Upper lobe of right lung (tissue), 1 donor: ENCODE results near the gene ADISSP. TPM values are rescaled to one million over a fixed set of nuclear protein-coding genes. Genes with fewer than 3 reads are reported as not detected.

Source experiments
- ATAC-seq: fragments of 200-7000 bp; cut with Tn5 transposase; one replicate; pipeline ENCODE4 v1.9.1; 2020; ENCODE audit warnings: mild to moderate bottlenecking, moderate library complexity
- DNase-seq: peaks from one replicate; pipeline ENCODE4 v3.0.0-alpha.2; 2020
- H3K27ac ChIP-seq: fragments of 200-600 bp; one replicate; pipeline ENCODE4 v1.8.0; 2022
- H3K27me3 ChIP-seq: fragments of 200-600 bp; one replicate; pipeline ENCODE4 v1.8.0; 2022; ENCODE audit warnings: mild to moderate bottlenecking
- H3K36me3 ChIP-seq: fragments of 200-600 bp; one replicate; pipeline ENCODE4 v1.8.0; 2022
- H3K4me1 ChIP-seq: fragments of 200-600 bp; one replicate; pipeline ENCODE4 v1.8.0; 2022
- H3K4me3 ChIP-seq: fragments of 200-600 bp; one replicate; pipeline ENCODE4 v1.8.0; 2022; ENCODE audit warnings: mild to moderate bottlenecking
- H3K9me3 ChIP-seq: fragments of 200-600 bp; one replicate; pipeline ENCODE4 v1.8.0; 2022
- intact Hi-C: fragments of 100-400 bp; cut with DNase I; formaldehyde crosslinking; loops from one replicate; pipeline ENCODE4 v1.11.0; 2022
- total RNA-seq: library from RNA; stranded (reverse); fragmentation: NEBNext Ultra II Directional; extraction: Animal tissue kit (Norgen Biotek cat#: 25700); gene quantifications from one replicate; pipeline ENCODE4 v1.2.1, GENCODE V29; 2021
- TF ChIP-seq, protein P1 (sequence below): fragments of 200-600 bp; IDR thresholded peaks from one replicate; pipeline ENCODE4 v1.8.0; 2022; ENCODE audit warnings: antibody characterized with exemption
- donor health status: DM: no; HTN: yes; CAD: no; lungs with severe emphysema.

The ADISSP gene
- total RNA-seq, 1 donor from 2014 or later: 23.3 TPM

DNA sequence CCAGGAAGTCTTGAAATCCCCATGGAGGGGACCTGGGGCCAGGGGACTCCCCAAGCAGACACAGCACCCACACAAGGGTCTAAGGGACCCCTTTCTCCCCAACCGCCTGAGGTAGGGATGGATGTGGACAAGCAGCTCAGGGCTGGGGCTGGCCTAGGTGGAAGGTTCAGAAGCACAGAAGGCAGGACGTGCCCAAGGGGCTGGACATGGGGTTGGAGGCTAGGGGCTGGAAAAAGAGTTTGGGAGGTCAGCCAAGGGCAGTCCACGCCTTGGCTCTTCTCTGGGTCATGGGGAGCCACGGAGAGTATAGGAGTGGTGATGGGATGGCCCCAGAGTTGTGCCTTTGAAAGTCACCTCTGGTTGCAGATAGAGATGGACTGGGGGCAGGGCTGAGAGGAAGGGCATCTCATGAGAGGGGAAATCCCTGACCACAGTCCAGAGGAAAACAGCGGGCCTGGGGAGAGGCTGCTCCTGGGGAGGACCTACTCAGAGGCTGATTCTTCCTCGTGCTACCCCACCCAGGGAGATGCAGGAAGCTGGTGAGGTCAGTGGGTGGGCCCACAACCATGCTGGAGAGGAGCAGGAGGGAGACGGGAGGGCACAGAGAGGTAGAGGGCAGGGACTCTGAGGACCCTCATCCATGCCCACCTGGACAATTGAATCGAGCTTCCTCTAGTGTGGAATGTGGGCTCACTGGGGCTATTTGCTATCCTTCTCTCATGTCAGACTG, 37.6 kb downstream of the ADISSP start:
- peak; percentile 28 for ATAC-seq
- Histone ChIP-seq H3K27me3 (peaks cover 8% of the 10 kb centered on the region), H3K9me3 (no peaks in the 10 kb centered on the region), H3K4me3 (no peak overlapping the region), H3K4me1 (peaks cover 6% of the 10 kb centered on the region), H3K36me3 (no peaks in the 10 kb centered on the region), H3K27ac (no peak overlapping the region)
- intact Hi-C loops: no loop called here
- TF ChIP-seq, protein P1, sequence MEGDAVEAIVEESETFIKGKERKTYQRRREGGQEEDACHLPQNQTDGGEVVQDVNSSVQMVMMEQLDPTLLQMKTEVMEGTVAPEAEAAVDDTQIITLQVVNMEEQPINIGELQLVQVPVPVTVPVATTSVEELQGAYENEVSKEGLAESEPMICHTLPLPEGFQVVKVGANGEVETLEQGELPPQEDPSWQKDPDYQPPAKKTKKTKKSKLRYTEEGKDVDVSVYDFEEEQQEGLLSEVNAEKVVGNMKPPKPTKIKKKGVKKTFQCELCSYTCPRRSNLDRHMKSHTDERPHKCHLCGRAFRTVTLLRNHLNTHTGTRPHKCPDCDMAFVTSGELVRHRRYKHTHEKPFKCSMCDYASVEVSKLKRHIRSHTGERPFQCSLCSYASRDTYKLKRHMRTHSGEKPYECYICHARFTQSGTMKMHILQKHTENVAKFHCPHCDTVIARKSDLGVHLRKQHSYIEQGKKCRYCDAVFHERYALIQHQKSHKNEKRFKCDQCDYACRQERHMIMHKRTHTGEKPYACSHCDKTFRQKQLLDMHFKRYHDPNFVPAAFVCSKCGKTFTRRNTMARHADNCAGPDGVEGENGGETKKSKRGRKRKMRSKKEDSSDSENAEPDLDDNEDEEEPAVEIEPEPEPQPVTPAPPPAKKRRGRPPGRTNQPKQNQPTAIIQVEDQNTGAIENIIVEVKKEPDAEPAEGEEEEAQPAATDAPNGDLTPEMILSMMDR: no peak
- peak; percentile 56 for DNase-seq

DNA sequence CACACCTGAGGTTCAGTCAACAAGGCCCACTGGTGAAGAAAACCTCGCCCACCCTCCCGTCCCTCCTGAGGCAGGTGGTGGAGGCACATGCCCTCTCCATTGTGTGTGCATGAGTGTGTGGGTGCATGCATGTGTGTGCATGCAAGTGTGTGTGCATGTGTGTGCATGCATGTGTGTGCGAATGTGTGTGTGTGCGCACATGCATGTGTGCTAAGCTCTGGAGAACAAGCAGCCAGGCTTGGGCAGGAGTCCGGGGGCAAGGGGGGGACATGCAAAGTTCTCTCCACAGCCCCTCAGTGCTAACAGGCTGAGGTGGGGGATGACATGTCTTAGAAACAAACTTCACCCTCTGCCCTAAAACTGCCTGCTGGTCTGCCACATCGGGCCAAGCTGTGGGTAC, 38.2 kb downstream of the ADISSP start:
- DNase-seq (peak; percentile 46), ATAC-seq (no peak)
- no peak overlapping the region for H3K27ac ChIP-seq
- H3K27me3 ChIP-seq: peaks cover 8% of the 10 kb centered on the region
- TF ChIP-seq, protein P1: no peak
- intact Hi-C loops: no loop called here
- H3K4me1 ChIP-seq: peaks cover 6% of the 10 kb centered on the region
- no peaks in the 10 kb centered on the region for H3K9me3 ChIP-seq
- H3K36me3 ChIP-seq: no peaks in the 10 kb centered on the region
- no peak overlapping the region for H3K4me3 ChIP-seq

DNA sequence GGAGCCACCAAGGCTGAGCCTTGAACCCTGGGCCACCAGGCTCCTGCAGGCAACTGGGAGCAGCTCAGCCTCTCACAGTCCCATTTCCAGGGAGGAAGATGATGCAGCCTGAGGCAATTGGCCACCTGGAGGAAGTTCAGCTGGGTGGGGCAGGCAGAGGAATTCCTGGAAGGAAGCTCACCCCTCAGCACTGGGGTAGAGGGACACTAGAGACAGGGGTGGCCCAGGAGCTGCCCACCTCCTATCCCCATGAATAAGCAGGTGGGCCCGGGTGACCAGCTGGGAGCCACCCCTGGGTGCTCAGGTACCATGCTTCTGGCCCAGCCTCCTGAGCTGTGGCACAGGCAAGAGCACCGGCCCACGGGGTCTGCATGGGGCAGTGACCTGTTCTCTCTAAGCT, 38.7 kb downstream of the ADISSP start:
- no peak overlapping the region for H3K4me3 ChIP-seq
- no peaks in the 10 kb centered on the region for H3K36me3 ChIP-seq
- DNase-seq (peak; percentile 40), ATAC-seq (no peak)
- H3K4me1 ChIP-seq: peaks cover 6% of the 10 kb centered on the region
- intact Hi-C loops: no loop called here
- no peak overlapping the region for H3K27ac ChIP-seq
- TF ChIP-seq, protein P1: no peak
- no peaks in the 10 kb centered on the region for H3K9me3 ChIP-seq
- peaks cover 8% of the 10 kb centered on the region for H3K27me3 ChIP-seq

DNA sequence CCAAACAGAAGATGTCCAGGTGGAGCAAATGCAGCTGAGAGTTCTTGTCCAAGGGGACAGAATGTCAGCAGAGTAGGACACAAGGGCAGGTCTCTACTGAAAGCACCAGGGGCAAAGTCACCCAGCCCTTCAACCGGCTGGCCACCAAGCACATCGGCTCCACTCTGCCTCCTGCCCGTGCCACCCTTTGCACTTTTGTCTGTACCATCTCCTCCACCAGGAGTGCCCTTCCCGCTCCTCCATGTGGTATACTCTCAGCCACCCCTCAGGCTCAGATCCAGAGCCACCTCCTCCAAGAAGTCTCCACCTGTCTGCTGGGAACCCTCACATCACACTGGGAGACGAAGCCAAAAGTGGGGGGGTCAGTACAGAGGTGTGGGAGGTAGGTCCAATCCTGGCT, 39.2 kb downstream of the ADISSP start:
- intact Hi-C loops: no loop called here
- H3K4me3 ChIP-seq: no peak overlapping the region
- TF ChIP-seq, protein P1: no peak
- H3K27ac ChIP-seq: no peak overlapping the region
- no peaks in the 10 kb centered on the region for H3K9me3 ChIP-seq
- peaks cover 6% of the 10 kb centered on the region for H3K4me1 ChIP-seq
- peak; percentile 17 for DNase-seq
- no peaks in the 10 kb centered on the region for H3K36me3 ChIP-seq
- no peak for ATAC-seq
- peaks cover 8% of the 10 kb centered on the region for H3K27me3 ChIP-seq

DNA sequence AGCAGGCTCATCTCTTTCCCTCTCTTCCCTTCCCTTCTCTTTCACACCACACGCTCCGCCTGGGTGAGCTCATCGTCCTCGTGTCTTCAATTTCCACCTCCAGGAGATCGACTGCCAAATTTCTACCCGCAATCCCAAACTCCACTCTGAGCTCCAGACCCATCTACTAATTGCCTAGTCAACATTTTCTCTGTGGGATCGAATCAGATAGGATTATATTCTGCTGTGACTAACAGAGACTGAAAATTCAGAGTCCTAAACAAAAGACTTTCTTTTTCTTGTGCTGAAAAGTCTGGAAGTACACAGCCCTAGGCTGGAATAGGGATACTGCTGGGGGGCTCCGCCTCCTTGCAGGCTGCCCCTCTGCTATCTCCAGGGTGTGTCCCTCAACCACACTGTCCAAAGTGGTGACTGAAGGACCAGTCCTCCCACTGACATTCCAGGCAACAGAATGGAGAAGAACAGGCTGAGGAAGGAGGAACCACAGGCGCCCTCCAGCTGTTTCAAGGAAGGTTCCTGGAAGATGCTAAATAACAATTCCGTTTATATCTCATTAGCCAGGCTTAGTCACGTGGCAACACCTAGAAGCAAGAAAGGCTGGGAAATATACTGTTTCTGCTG, 40.0 kb downstream of the ADISSP start:
- ATAC-seq (peak; percentile 4), DNase-seq (peak; percentile 36)
- TF ChIP-seq, protein P1: no peak
- Histone ChIP-seq H3K27me3 (no peaks in the 10 kb centered on the region), H3K27ac (no peak overlapping the region), H3K4me3 (no peak overlapping the region), H3K9me3 (no peaks in the 10 kb centered on the region), H3K4me1 (peaks cover 6% of the 10 kb centered on the region), H3K36me3 (no peaks in the 10 kb centered on the region)
- intact Hi-C loops: no loop called here
